K562 treated with DMSO at 1 percent for 24 hours (cell line): Measurements from ENCODE around the gene ZC3H12C. TPM values are rescaled to one million over a fixed set of nuclear protein-coding genes. Genes with fewer than 3 reads are reported as not detected.

ENCODE experiments used
- total RNA-seq: library from RNA; unstranded; fragments of 300-600 nt; gene quantifications from 2 replicates; pipeline ENCODE4 v1.2.3, GENCODE V29; 2022; ENCODE audit warnings: low read depth; ENCODE audit not compliant: insufficient read depth

Gene ZC3H12C
- total RNA-seq = 1.2 and 1.3 TPM in 2 replicates

GRCh38 chr11:110092515-110093406, at the start of gene ZC3H12C:
TSS of gene ZC3H12C (plus strand) at chr11:110093392. CDS start at chr11:110093412, 20 bp downstream.

Other genes with a start within 250 kb of the ZC3H12C start
- gene RDX, start 203.2 kb downstream of the ZC3H12C start, total RNA-seq = 34.8 and 44.1 TPM in 2 replicates